Fibroblast of pulmonary artery (primary cell): ENCODE results near the gene RELN.

ENCODE experiments used
- DNase-seq: peaks from one replicate; pipeline ENCODE4 v3.0.0-alpha.2; 2010; ENCODE audit warnings: low read depth
- H3K4me3 ChIP-seq: replicated peaks from 2 replicates; pipeline ENCODE4 v1.5.1; 2011; ENCODE audit warnings: low read depth, mild to moderate bottlenecking, control low read depth, low read length, moderate library complexity
- CTCF ChIP-seq: IDR thresholded peaks from 2 replicates; pipeline ENCODE4 v1.5.1; 2011; ENCODE audit warnings: mild to moderate bottlenecking, control low read depth, low read length, inconsistent platforms; ENCODE audit errors: missing control alignments

Gene RELN

GRCh38 chr7:103987451-103987850, 2.0 kb downstream of the RELN start:
- no peak for TF ChIP-seq CTCF
- H3K4me3 ChIP-seq = no peak overlapping the region
- DNase-seq = no peak

- DNase-seq = no peak
- H3K4me3 ChIP-seq = no peak overlapping the region
- no peak for TF ChIP-seq CTCF
These were observed 3.8 kb downstream of the RELN start for GRCh38 chr7:103985565-103986126.

- no peak for TF ChIP-seq CTCF
- no peak for DNase-seq
These were observed 5.4 kb downstream of the RELN start for GRCh38 chr7:103984050-103984449.

GRCh38 chr7:103983201-103983977, 6.1 kb downstream of the RELN start:
- H3K4me3 ChIP-seq = no peak overlapping the region
- no peak for TF ChIP-seq CTCF
- DNase-seq = no peak

More at GRCh38 chr7:103984050-103984449, 5.4 kb downstream of the RELN start:
- no peak overlapping the region for H3K4me3 ChIP-seq

GRCh38 chr7:103981003-103981423, 8.4 kb downstream of the RELN start:
- no peak for TF ChIP-seq CTCF
- no peak overlapping the region for H3K4me3 ChIP-seq
- no peak for DNase-seq

- H3K4me3 ChIP-seq = no peak overlapping the region
- no peak for TF ChIP-seq CTCF
- DNase-seq = no peak
These were observed 16.6 kb downstream of the RELN start for GRCh38 chr7:103972779-103973434.
